ENCODE results near the gene EP400.

- TF ChIP-seq CTCF (tag by site-specific recombination; IDR thresholded peaks at IDR 0.05) (no peak), ZNF580 (tag by site-specific recombination; IDR thresholded peaks at IDR 0.05) (no peak), ZSCAN18 (tag by site-specific recombination; IDR thresholded peaks at IDR 0.05) (no peak), ZNF48 (tag by site-specific recombination; IDR thresholded peaks at IDR 0.05) (no peak), REST (tag by site-specific recombination; IDR thresholded peaks at IDR 0.05) (no peak), SP3 (tag by site-specific recombination; IDR thresholded peaks at IDR 0.05) (no peak), ZNF664 (tag by site-specific recombination; IDR thresholded peaks at IDR 0.05) (no peak), ZNF157 (tag by site-specific recombination; IDR thresholded peaks at IDR 0.05) (no peak), ZBTB26 (tag by site-specific recombination; optimal IDR thresholded peaks at IDR 0.05) (no peak), ELK4 (IDR thresholded peaks at IDR 0.05; ENCODE audit: borderline replicate concordance, low read depth, low read length) (no peak), ZBTB20 (tag by site-specific recombination; IDR thresholded peaks at IDR 0.05) (no peak), ZSCAN5A (tag by site-specific recombination; IDR thresholded peaks at IDR 0.05) (no peak)
Observed at GRCh38 chr12:131986910-131987309, 37.2 kb downstream of the EP400 start.
